NCI-H524 (cell line): ENCODE data around the gene ORC6.
A peak's percentile ranks its signal among the peaks of the same experiment; 100 is the strongest.
"Not testable (repeated sequence)": the region's sequence is repeated elsewhere in the genome, so short reads cannot be mapped to it uniquely, and the experiment has no call there.

Source experiments
- DNase-seq, 2 experiments: peaks; one replicate each; lab custom pipeline; 2025; lab: John Stamatoyannopoulos, UW

Gene ORC6

GRCh38 chr16:46689365-46690280, at the start of gene ORC6:
ORC6 (plus strand) TSS chr16:46689659; CDS start chr16:46689706, 47 bp downstream.
- peak; percentile 98 to 99 for DNase-seq

DNA sequence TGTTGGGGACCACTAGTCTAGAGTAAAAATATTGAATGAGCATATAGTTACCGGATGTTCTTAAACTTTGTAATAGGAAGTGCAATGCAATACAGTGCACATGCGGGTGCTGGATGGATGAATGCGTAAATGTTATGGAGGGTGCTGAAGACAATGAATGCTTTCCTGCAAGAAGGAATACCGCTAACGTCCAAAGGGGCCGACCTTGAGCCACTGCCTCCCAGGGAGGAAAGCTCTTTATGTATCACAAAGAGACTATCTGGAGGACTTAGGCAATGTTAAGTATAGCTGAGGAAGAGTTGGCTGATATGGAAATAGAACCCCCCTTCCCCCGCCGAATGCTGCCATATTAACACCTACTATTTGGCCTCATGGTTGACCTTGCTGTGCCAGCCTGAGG, 40.8 kb upstream of the ORC6 start:
- DNase-seq, result no peak

DNA sequence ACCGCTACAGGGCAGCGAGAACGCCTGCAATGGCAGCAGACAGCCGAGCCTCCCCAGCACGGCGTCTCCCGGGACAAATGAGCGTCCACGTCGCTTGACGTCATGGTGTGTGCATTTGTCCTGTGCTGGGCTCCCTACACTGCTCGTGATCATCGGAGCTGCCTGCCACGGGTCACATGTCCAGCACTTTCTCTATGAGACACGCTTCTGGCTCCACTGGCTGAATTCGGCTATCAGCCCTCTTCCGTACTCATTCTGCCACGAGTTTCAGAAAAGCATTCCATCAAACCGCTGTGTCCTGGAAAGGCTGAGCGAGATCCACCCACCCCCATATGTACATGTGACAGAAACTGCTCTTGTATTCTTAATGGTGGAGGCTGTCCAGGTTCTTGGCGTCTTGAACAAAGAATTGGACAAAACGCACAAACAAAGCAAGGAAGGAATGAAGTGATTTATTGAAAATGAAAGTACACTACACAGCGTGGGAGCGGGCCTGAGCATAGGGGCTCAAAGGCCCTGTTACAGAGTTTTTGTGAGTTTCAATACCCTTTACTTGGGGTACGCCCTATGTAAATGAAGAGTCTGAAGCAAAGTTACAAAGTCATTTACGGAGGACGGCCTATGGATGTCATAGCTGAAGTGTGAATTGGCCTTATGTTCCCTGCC, 39.7 kb upstream of the ORC6 start:
- DNase-seq, result no peak

GRCh38 chr16:46650254-46650623, 39.2 kb upstream of the ORC6 start:
- DNase-seq, result peak in 1 of 2 experiments; percentile 50

DNA sequence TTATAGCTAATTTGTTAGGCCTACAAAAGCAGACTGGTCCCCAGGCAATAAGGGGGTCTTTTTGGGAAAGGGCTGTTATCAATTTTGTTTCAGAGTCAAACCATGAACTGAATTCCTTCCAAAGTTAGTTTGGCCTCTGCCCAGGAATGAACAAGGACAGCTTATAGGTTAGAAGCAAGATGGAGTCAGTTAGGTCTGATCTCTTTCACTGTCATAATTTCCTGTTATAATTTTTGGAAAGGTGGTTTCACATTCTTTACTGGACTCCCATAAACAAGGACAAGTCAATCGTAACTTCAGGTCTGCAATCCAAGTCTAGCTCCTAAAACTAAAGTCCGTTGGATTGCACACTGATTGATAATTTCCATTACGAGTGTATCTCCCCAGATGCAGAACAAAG, 38.2 kb upstream of the ORC6 start:
- no peak for DNase-seq

GRCh38 chr16:46658925-46659324, 30.5 kb upstream of the ORC6 start:
- no peak for DNase-seq

- DNase-seq, result no peak
Observed at GRCh38 chr16:46662123-46662522, 27.3 kb upstream of the ORC6 start.

DNA sequence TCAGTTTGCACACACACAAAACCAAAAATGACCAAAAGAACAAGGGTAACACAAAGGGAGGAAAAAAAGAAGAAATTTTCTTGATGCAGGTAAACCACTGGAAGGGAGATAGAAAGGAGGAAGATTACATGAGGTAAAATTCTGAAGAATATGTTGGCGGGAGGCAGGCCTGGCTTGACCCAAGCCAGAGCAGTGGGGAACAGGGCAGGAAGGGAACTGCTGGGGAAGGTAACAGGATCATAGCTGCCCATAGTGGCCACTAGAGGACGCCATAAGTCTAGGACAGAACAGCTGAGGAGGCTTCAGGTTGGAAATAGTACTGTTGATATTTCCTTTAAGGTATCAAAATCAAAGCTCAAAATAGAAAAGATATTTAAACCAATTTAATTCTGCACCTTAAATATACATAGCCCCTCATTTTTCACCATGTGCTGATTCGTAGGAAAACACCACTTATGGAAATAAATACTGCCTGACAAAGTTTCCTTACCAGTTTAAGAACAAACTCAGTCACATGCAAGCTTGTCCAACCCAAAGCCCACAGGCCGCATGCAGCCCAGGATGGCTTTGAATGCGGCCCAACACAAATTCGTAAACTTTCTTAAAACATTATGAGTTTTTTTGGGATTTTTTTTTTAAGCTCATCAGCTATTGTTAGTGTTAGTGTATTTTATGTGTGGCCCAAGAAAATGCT, 16.0 kb upstream of the ORC6 start:
- DNase-seq, result peak in 1 of 2 experiments; percentile 55

DNA sequence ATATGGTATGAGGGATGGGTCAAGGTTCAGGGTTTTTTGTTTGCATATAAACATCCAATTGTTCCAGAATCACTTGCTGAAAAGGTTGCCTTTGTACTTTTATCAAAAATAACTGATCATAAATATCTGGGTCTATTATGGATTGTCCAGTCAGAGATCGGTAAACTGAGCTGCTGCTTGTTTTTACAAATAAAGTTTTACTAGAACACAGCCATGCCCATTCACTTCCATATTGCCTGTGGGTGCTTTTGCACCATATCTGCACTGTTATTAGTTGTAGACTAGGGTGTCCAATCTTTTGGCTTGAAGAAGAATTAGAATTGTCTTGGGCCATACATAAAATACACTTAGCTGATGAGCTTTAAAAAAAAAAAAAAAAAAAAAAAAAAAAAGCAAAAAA, 11.5 kb upstream of the ORC6 start:
- not testable (repeated sequence) for DNase-seq

GRCh38 chr16:46681867-46682266, 7.6 kb upstream of the ORC6 start:
- not testable (repeated sequence) for DNase-seq

DNA sequence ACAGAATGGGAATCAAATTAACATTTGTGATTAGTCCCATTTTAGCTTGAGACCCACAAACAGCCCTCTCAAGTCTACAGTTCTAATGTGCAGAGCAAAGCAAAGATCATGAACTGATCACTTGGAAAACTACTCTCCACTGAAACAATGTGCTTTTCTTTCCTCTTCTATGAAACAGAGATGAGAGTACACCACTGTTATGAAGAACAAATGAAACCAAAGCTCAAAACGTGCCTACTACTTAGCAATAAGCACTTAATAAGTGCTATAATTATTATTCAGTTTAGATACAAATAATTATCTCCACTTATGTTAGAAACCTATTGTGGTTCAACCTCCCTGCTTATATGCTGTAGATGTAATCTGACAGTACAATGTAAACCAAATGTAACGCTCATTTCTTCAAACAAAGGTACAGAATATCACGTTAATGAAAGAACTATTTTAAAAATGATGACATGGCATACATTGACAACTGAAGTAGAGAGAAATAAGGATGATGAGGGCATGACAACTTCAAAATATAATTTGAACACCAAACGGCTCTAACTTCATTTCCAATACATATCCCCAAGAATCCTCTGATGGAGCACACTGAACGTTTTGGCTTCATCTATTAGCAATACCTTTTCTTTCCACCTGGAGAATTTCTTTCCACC, 2.5 kb upstream of the ORC6 start:
- DNase-seq, result no peak

GRCh38 chr16:46687486-46687885, 2.0 kb upstream of the ORC6 start:
- DNase-seq, result no peak

- DNase-seq, result no peak
Observed at GRCh38 chr16:46688101-46688653, 1.3 kb upstream of the ORC6 start.

- DNase-seq, result peak; percentile 99
Observed at GRCh38 chr16:46688654-46689364, 650 bp upstream of the ORC6 start, which contains the start of gene VPS35. VPS35 (minus strand) TSS chr16:46689178; CDS start chr16:46689133, 45 bp downstream.

DNA sequence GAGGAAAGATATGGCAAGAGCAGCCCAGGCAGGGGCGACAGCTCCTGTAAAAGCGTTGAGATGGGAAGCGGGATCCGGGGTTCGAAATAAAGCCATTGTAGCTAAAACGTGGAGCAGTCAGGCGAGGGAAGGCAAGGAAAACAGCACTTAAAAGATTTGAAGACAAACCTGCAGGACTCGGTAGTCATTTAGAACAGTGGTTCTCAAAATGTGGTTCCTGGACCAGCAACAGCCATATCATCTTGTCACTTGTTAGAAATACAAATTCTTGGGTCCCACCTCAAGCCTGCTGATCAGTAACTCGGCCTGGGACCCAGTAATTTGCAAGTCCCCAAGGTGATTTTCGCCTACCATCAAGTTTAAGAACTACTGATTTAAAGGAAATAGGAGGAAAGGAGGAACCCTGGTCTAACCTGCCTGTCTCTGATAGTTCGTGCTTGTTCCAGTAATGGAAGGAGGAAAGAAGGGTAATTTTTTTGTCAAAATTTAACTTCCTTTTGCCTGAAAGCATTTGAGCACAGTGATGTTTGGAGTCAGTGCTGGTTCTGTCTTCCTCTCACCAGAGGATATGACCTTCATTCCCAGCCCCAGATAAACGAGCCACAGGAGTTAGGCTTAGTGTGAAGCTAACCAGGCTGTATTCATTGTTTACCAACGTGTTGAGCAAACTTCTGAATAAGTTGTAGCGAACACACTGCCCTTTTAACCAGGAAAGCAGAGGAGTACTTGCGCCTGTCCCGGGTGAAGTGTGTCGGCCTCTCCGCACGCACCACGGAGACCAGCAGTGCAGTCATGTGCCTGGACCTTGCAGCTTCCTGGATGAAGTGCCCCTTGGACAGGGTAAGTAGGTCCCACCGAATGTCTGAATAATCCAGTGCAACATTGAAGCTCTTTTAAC, 1.1 kb downstream of the ORC6 start:
- DNase-seq, result no peak

DNA sequence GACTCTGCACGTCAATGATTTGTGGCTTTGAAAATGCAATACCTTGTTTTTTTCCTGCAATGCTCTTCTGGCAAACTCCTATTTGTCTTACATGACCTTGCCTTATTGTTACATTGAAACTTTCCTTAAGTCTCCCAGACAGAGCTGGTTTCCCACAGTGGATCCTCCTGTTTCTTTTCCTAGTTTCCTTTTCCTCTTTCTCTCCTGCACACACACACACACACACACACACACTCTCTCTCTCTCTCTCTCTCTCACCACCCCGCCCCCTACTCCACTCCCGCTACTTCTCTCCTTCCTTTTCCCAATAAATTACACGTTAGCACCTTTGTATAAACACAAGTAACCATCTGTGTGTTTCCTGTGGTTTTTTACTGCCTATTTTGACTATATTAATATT, 2.3 kb downstream of the ORC6 start:
- DNase-seq, result no peak

DNA sequence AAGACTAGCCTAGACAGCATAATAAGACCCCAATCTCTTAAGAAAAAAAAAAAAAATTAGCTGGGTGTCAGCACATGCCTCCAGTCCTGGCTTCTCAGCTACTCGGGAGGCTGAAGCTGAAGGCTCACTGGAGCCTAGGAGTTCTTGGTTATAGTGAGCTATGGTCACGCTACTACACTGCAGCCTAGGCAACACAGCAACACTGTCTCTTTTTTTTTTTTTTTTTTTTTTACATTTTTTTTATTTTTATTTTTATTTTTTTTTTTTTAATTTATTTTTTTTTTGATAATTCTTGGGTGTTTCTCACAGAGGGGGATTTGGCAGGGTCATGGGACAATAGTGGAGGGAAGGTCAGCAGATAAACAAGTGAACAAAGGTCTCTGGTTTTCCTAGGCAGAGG, 4.1 kb downstream of the ORC6 start:
- DNase-seq, result no peak

DNA sequence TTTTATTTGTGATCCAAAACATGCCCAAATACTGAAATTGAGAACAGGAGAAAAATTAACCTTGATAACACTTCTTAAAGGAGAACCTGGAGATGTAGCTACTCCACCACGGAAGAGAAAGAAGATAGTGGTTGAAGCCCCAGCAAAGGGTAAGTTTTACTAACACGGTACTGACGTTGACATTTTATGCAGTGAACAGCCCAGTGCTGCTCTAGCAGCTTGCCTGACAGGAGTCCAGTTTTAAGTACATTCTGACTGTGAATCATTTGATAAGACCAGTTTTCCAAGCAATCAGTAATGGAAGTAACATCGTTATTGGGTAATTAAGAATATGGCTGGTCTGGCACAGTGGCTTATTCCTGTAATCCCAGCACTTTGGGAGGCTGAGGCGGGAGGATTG, 6.5 kb downstream of the ORC6 start:
- DNase-seq, result no peak

DNA sequence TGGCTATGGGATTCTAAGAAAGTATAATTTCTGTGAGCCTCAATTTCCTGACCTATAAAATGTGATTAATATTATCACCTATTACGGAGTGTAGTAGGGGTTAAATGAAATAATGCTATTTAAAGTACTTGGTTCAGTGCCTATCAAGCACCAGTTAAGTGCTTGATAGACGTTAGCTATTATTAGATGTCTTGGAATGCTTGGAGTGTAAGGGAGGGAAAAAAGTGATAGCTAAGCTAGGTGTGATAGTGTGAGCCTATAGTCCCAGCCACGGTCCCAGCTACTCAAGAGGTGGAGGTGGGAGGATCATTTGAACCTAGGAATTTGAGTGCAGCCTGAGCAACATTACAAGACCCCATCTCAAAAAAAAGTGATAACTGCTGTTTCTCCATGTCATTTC, 7.5 kb downstream of the ORC6 start:
- no peak for DNase-seq

DNA sequence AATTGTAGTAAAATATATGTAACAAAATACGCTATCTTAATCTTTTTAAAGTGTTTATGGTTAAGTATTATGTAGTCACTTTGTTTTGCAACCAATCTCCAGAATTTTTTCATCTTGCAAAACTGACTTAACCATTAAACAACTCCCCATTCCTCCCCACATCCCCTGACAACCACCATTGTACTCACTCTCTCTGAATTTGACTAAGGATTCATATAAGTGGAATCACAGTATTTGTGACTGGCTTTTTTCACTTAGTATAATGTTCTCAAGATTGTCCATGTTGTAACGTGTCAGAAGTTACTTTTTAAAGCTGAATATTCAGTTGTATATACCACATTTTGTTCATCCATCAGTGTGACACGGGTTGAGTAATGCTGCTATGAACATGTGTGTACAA, 10.6 kb downstream of the ORC6 start:
- DNase-seq, result no peak
